Inflammatory macrophage treated with lipopolysaccharide for 4 hours (primary cell): ENCODE measurements around the gene SCYGR5.

ENCODE experiments used
- DNase-seq: peaks from one replicate; pipeline ENCODE4 v3.0.0-alpha.2; 2020

The SCYGR5 gene

GRCh38 chr2:227674485-227674884 is 7.9 kb downstream of the SCYGR5 start:
- DNase-seq, result no peak

- no peak for DNase-seq
Measured at GRCh38 chr2:227677928-227678327, 11.3 kb downstream of the SCYGR5 start.

- DNase-seq, result no peak
Measured at GRCh38 chr2:227684258-227684657, 17.7 kb downstream of the SCYGR5 start.

GRCh38 chr2:227687189-227687588 is 20.6 kb downstream of the SCYGR5 start:
- DNase-seq, result no peak

- DNase-seq, result no peak
Measured at GRCh38 chr2:227696990-227697679, 30.5 kb downstream of the SCYGR5 start.

GRCh38 chr2:227701556-227701955 is 35.0 kb downstream of the SCYGR5 start:
- no peak for DNase-seq

GRCh38 chr2:227703280-227703732 is 36.7 kb downstream of the SCYGR5 start:
- DNase-seq, result no peak

GRCh38 chr2:227703961-227704360 is 37.4 kb downstream of the SCYGR5 start:
- DNase-seq, result no peak

GRCh38 chr2:227706859-227707258 is 40.3 kb downstream of the SCYGR5 start:
- DNase-seq, result no peak

- DNase-seq, result no peak
Measured at GRCh38 chr2:227707390-227707789, 40.8 kb downstream of the SCYGR5 start.

- DNase-seq, result no peak
Measured at GRCh38 chr2:227710986-227711385, 44.4 kb downstream of the SCYGR5 start.

GRCh38 chr2:227713291-227713690 is 46.7 kb downstream of the SCYGR5 start:
- DNase-seq, result no peak

- DNase-seq, result no peak
Measured at GRCh38 chr2:227716501-227716900, 49.9 kb downstream of the SCYGR5 start.
